HuH-7 (cell line): ENCODE data around the gene INPP5A.

Experiments
- DNase-seq: peaks from one replicate; pipeline ENCODE4 v3.0.0; 2011; ENCODE audit warnings: low spot score

Gene INPP5A

GRCh38 chr10:132519382-132520176 is 18.0 kb upstream of the INPP5A start:
- DNase-seq, result no peak

DNA sequence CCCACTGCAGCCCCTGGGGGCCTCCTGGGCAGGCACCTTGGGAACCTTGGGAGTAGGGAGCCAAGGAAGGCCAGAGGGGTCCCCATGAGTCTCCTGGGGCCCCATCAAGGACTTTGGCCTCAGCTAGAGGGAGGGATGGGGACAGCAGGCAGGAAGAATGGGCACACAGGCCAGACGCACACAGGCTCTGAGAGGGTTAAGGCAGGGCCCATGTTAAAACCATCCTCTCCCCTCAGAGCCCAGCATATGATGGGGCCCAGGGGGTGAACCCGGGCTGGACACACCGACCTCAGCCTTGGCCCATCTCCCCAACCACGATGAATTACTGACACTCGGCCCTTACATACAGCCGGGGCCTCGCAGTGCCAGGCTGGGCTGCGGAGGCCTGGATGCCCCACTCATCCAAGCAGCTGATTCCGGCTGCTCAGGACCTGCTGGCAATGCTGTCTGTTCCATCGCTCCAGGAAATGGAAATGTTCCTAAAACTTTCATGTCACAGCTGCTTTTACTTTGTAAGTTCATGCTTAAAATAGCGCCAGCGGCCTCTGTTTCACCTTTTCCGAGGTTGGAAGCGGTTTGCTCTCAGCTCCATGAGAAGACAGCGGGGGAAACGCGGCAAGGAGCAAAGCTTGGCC is 17.3 kb upstream of the INPP5A start:
- no peak for DNase-seq

DNA sequence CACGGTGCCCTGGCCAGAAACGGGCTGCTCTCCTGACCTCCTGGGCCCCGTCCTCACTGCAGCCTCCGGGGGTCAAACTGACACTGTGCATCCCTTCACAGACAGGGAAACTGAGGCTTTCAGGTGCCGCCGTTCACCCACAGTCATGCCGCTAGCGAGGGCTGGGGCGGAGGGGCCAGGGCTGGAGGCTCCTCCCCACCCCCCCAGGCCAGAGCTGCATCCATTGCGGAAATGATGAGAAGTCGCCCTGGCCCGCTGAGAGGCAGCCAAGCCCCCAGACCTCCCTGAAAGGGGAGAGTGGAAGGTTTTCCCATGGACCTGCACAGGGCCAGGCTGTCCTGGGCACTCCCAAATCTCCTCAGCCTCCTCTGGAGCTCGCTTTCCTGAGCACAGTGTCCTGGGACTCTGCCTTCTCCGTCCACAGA is 16.5 kb upstream of the INPP5A start:
- no peak for DNase-seq

DNA sequence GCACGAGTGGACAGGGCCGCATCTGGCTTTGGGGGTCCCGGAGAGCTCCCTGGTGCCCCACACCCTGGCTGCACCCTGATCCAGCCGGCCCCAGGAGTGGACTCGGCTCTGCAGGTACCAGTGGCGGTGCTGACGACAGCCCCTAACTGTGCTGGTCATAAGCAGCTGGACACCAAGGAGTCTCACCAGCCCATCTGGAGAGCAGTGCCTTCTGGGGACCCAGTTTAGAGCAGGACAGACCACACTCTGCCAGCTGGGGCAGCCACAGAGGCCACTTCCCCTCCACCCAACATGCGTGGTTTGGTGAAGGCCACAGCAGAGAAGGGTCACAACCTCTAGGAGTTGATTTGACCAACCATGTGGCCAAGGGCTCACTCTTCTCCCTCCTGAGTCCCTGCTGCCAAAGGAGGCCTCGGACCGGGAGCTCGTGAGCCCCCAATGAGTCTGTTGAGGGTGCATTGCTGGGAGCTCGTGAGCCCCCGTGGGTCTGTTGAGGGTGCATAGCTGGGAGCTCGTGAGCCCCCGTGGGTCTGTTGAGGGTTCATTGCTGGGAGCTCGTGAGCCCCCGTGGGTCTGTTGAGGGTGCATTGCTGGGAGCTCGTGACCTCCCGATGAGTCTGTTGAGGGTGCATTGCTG is 16.0 kb upstream of the INPP5A start:
- no peak for DNase-seq

- no peak for DNase-seq
Observed at GRCh38 chr10:132522521-132523411, 14.8 kb upstream of the INPP5A start.

- no peak for DNase-seq
Observed at GRCh38 chr10:132523561-132524442, 13.8 kb upstream of the INPP5A start.

DNA sequence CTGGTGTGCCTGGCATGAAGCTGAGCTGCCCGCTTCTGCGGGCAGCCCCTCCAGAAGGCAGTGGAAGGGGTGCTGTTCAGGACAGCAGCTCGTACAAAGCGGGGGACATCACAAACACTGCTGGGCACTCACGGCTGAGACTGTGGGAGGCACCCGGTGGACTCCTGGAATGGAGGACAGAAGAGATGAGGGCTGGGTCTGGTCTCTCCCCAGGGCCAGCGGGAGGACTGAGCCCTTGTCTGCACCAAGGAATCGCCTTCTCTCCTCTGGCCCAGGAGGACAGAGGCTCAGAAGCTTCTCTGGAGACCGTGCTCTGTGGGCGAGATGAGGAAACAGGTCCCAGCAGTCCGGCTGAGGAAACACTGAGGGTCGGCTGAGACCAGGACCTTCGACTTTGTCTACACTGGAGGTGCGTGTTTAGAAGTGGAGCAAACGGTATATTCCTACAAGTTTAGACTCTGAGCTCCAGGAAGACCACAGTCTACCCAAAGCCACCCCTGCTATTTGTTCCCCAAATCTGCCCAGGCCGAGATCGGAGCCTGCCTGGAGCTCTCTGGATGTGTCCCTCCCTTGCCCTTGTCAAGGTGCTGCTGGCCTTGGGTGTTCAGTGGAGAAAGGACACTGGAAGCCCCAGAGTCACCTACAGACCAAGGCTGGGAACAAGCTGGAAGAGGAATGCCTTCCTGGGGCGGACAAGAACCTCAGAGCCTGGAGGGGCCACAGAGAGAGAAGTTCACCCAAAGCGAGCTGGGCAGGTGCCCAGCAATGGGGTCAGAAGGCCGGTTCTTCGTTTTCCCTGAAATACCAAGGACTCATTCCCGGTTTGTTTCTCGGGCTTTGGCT is 12.9 kb upstream of the INPP5A start:
- no peak for DNase-seq

GRCh38 chr10:132526676-132527075 is 10.9 kb upstream of the INPP5A start:
- no peak for DNase-seq

- DNase-seq, result no peak
Observed at GRCh38 chr10:132527339-132528063, 10.1 kb upstream of the INPP5A start.

DNA sequence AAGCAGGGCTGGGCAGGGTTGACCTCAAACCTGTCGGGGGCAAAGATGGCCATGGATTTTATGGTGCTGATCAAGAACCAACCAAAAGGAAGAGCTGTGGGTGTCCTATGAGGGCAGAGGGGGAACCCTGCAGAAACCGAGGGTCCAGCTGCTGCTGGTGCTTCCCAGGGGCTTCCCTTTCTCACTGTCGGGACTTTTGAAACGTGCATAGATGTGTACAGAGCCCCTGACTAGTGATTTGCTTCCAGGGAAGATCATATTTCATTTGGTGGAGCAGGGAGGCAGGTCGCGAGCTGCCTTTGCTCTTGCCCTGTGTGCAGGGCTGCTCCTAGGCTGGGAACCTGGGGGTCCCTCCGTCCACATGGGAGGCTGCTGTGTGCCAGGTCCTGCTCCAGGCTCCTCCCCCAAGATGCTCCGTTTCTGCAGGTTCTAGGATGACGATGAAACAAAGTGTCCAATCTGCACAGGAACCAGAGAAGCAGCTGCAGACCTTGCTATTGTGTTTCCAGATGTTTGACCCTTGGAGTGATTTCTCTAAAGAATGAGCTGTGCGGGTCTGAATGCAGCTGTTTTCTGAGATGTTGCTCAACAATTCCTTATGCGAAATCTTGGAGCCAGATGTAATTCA is 9.4 kb upstream of the INPP5A start:
- no peak for DNase-seq

- DNase-seq, result no peak
Observed at GRCh38 chr10:132532179-132532578, 5.4 kb upstream of the INPP5A start.

- no peak for DNase-seq
Observed at GRCh38 chr10:132532749-132533560, 4.6 kb upstream of the INPP5A start.

DNA sequence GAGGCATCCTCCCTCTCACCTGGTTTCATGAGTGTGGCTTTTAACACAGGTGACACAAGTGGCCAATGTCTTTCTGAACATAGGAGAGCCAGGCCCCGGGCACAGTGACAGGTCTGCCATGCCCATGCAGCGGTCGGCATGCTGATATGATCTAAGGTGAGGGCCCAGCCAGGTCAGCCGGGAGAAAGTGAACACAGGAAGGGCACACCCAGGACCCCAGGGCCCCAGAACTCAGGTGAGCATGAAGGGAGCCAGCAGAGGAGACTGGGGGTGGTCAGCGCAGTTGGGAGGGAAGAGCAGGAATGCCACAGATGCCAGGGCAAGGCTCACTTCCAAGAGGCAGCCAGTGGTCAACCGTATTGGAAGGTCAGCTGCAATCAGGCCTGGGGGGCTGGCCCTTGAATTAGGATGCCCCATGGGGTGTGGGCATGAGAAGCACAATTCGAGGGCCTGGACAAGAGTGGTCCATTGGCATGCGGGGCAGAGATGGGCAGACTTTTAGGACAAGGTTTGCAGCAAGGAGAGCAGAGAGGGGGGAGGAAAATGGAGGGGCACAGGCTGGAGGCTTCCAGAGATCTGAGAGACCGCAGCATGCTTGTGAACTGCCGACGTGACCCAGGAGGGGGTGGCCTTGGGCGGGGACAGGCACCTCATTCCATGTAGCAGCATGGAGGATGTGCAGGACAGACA is 3.9 kb upstream of the INPP5A start:
- DNase-seq, result no peak

DNA sequence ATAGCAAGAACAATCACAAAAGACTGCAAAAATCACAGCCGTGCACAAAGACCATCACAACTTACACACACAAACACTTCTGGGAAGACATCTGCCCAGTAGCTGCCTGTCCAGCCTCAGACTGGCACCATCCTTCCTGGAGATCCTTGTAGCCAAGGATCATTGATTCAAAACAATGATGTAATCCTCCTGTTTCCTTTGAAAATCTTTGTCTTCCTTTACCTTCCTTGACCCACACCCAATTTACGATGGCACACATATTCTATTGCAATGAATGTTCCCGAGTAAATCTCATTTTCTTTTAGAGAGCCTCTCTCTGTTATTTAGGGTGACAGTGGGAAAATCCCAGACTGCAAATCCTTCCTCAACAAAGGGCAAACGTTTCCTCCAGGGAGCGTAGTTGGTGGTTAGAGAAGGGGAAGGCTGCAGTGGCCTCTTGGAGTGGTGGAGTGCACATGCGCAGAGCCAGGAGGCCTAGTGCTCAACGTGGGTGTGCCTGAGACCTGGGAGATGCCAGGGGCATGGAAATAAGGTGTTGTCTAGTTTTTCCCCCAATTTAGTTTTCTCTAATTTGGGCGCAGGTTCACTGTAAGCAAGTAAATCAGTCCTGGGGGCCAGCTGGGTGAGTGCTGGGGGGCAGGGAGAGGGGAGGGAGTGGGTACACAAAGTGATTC is 3.1 kb upstream of the INPP5A start:
- no peak for DNase-seq

DNA sequence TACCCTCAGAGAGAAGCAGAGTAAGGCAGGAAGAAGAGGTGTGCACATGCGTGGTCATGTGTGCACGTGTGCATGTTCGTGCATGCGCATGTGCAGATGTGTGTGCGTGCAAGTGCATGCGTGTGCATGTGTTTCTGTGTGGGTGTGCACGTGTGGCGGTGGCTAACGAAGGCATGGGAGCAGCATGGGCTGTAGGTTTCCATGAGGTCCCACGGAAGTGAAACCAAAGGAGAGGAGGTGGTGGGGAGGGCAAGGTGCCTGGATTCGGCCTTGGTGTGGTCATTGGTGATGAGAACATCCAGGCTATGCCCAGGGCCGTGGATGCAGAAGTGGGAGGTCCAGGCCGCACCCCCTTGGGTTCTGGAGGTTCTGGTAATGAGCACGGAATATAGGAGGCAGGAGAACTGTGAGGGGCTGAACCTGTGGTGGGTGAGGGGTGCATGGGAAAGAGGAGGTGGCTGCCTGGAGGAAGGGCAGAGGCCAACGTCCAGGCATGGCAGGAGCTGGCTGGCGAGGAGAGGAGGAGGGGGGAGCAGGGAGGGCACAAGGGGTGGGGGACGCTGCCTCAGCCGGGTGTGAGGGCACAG is 2.4 kb upstream of the INPP5A start:
- DNase-seq, result no peak

GRCh38 chr10:132536241-132536876 is 1.2 kb upstream of the INPP5A start:
- peak; percentile 53 for DNase-seq
